WTC11 (cell line): ENCODE results near the gene SRSF8. TPM values are rescaled to one million over a fixed set of nuclear protein-coding genes. Genes with fewer than 3 reads are reported as not detected.

Source experiments
- ZNF532 ChIP-seq: fragments of 250-450 bp; sonication (Bioruptor Pico); IDR thresholded peaks from 2 replicates; pipeline ENCODE4 v1.9.0; 2021; ENCODE audit warnings: mild to moderate bottlenecking, borderline replicate concordance
- total RNA-seq: library from RNA; stranded (reverse); gene quantifications from 3 replicates; pipeline ENCODE4 v1.2.3, GENCODE V29; 2021

The SRSF8 gene
- total RNA-seq, 1 experiment from 2014 or later: 20.9 TPM

GRCh38 chr11:95119361-95120060, 52.8 kb downstream of the SRSF8 start (continued):
- TF ChIP-seq ZNF532 (CRISPR knock-in tag): no peak

Other genes with a start within 250 kb of the SRSF8 start
- 49.4 to 55.5 TPM (median 52.1 TPM) in 3 replicates for gene CWC15, start 93.4 kb upstream of the SRSF8 start, total RNA-seq
- 1.9 to 2.4 TPM (median 2.1 TPM) in 3 replicates for gene KDM4D, start 93.2 kb upstream of the SRSF8 start, total RNA-seq
- gene KDM4E, start 41.7 kb upstream of the SRSF8 start, total RNA-seq: not detected in 3 replicates
- not detected in 3 replicates for gene KDM4F, start 17.5 kb upstream of the SRSF8 start, total RNA-seq
- gene ENDOD1, start 22.9 kb downstream of the SRSF8 start, total RNA-seq: 2.6 to 3.3 TPM (median 3.2 TPM) in 3 replicates
- gene SESN3, start 164.3 kb downstream of the SRSF8 start, total RNA-seq: 34.9 to 38.2 TPM (median 35.1 TPM) in 3 replicates